PC-3 (cell line): ENCODE measurements around the gene CPLANE1.

Experiments
- EZH2 ChIP-seq: fragments of 300-600 bp; sonication (generic); IDR thresholded peaks from one replicate; pipeline ENCODE4 v1.6.1; 2017; ENCODE audit warnings: antibody characterized with exemption, mild to moderate bottlenecking, low read length; ENCODE audit not compliant: unreplicated experiment
- TF ChIP-seq, protein P1 (sequence below): fragments of 300-600 bp; sonication (generic); conservative IDR thresholded peaks from 2 replicates; pipeline ENCODE4 v1.5.1; 2017; ENCODE audit warnings: antibody characterized with exemption, low read depth, mild to moderate bottlenecking, low read length

DNA sequence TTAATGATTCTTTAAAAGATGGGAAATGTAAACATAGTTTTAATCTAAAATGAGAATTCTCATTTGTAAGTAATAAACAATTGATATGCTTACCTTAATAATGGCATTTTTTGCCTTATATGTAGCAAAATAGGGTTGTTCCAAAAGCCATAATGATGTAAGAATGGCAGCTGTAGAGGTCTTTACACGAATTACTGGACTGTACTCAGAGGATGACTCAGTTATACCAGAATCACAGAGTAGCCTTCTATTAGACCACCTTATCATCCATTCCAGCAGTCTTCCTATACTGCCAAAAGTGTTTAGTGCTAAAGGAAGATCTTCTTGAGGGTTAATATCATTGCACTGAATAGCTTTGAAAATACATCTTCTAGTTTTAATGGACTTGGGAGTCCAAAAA is 66.5 kb downstream of the CPLANE1 start:
- TF ChIP-seq, protein P1, sequence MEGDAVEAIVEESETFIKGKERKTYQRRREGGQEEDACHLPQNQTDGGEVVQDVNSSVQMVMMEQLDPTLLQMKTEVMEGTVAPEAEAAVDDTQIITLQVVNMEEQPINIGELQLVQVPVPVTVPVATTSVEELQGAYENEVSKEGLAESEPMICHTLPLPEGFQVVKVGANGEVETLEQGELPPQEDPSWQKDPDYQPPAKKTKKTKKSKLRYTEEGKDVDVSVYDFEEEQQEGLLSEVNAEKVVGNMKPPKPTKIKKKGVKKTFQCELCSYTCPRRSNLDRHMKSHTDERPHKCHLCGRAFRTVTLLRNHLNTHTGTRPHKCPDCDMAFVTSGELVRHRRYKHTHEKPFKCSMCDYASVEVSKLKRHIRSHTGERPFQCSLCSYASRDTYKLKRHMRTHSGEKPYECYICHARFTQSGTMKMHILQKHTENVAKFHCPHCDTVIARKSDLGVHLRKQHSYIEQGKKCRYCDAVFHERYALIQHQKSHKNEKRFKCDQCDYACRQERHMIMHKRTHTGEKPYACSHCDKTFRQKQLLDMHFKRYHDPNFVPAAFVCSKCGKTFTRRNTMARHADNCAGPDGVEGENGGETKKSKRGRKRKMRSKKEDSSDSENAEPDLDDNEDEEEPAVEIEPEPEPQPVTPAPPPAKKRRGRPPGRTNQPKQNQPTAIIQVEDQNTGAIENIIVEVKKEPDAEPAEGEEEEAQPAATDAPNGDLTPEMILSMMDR, result no peak
- no peak for TF ChIP-seq EZH2
